ENCODE measurements around the gene DSCAML1. TPM values are rescaled to one million over a fixed set of nuclear protein-coding genes. Genes with fewer than 3 reads are reported as not detected.

Gene DSCAML1
- polyA plus RNA-seq, 1 donor = 0.63 TPM

GRCh38 chr11:117750916-117751662, 45.9 kb downstream of the DSCAML1 start:
- DNase-seq = no peak

- DNase-seq = no peak
Measured at GRCh38 chr11:117750357-117750756, 46.7 kb downstream of the DSCAML1 start.

- DNase-seq = no peak
Measured at GRCh38 chr11:117749541-117749910, 47.5 kb downstream of the DSCAML1 start.

- no peak for DNase-seq
Measured at GRCh38 chr11:117748771-117749540, 48.1 kb downstream of the DSCAML1 start.

GRCh38 chr11:117747892-117748291, 49.1 kb downstream of the DSCAML1 start:
- no peak for DNase-seq

- no peak for DNase-seq
Measured at GRCh38 chr11:117745346-117745745, 51.7 kb downstream of the DSCAML1 start.

GRCh38 chr11:117744471-117745150, 52.4 kb downstream of the DSCAML1 start:
- DNase-seq = no peak

- DNase-seq = no peak
Measured at GRCh38 chr11:117743121-117743815, 53.7 kb downstream of the DSCAML1 start.

- no peak for DNase-seq
Measured at GRCh38 chr11:117738246-117738957, 58.6 kb downstream of the DSCAML1 start.

- no peak for DNase-seq
Measured at GRCh38 chr11:117735350-117735977, 61.6 kb downstream of the DSCAML1 start.

GRCh38 chr11:117734601-117735024, 62.4 kb downstream of the DSCAML1 start:
- no peak for DNase-seq

GRCh38 chr11:117733316-117733715, 63.7 kb downstream of the DSCAML1 start:
- no peak for DNase-seq

- DNase-seq = no peak
Measured at GRCh38 chr11:117731722-117732290, 65.2 kb downstream of the DSCAML1 start.

GRCh38 chr11:117730208-117730800, 66.7 kb downstream of the DSCAML1 start:
- no peak for DNase-seq

GRCh38 chr11:117725048-117725734, 71.8 kb downstream of the DSCAML1 start:
- DNase-seq = no peak

- no peak for DNase-seq
Measured at GRCh38 chr11:117724621-117725020, 72.4 kb downstream of the DSCAML1 start.

GRCh38 chr11:117724104-117724503, 72.9 kb downstream of the DSCAML1 start:
- DNase-seq = no peak

GRCh38 chr11:117723277-117724024, 73.6 kb downstream of the DSCAML1 start:
- no peak for DNase-seq

- peak; percentile 75 for DNase-seq
Measured at GRCh38 chr11:117722082-117722481, 74.9 kb downstream of the DSCAML1 start.

All from hindlimb muscle (tissue), 1 donor.